Sciatic nerve (tissue), 2 donors: Measurements from ENCODE around the gene STAT6. TPM values are rescaled to one million over a fixed set of nuclear protein-coding genes. Genes with fewer than 3 reads are reported as not detected.

Experiments
- ATAC-seq: fragments of 200-7000 bp; cut with Tn5 transposase; one replicate; pipeline ENCODE4 v1.9.1; 2020; ENCODE audit warnings: mild to moderate bottlenecking, moderate library complexity
- DNase-seq: peaks from one replicate; pipeline ENCODE4 v3.0.0-alpha.2; 2020; ENCODE audit warnings: low spot score
- intact Hi-C: fragments of 100-400 bp; cut with DNase I; formaldehyde crosslinking; loops from one replicate; pipeline ENCODE4 v1.14.2; 2022
- total RNA-seq: library from RNA; stranded (reverse); fragmentation: NEBNext Ultra II Directional; extraction: Animal tissue kit (Norgen Biotek cat#: 25700); gene quantifications from one replicate; pipeline ENCODE4 v1.2.1, GENCODE V29; 2021
- donor health status: DM: no; HTN: no; CAD: no.
- donor health status: DM: no; HTN: no; CAD: no.

The STAT6 gene
- total RNA-seq, 1 donor from 2014 or later = 187 TPM

DNA sequence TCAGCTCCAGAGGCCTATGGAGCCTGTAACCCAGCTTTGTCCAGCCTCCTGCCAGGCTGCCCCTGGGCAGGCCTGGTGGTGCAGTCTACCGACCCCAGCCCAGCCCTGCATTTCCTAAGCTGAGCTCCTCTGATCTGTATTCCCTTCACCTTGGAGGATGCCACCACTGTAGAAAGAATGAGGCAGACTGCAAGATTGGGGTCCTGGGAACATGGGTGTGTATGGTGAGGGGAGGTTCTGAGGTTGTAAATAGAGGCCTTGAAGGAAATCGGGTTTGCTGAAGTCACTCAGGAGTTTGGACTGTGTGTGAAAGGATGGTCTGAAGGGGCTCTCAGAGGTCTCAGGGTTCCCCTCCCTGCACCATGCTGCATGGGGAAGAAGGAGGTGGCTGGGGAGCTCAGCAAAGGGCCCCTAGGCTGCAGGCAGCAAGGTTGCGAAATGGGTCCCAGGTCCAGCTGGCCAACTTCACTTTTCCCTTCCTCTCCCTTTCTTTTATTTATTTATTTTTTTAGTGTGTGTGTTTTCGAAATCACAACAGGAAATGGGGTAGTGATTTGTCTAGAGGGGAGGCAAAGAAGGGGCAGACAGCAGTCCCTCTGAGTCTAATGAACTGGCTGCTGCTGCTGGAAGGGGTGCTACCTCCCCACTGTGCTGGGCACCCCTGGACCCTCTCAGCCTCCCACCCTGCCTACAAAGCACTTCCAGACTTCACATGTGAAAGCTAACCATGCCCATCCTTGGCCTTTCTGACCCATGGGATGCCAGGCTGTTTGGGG lies 37.5 kb upstream of the STAT6 start:
- no peak for DNase-seq
- ATAC-seq = peak; percentile 60
- intact Hi-C loops = no loop called here

DNA sequence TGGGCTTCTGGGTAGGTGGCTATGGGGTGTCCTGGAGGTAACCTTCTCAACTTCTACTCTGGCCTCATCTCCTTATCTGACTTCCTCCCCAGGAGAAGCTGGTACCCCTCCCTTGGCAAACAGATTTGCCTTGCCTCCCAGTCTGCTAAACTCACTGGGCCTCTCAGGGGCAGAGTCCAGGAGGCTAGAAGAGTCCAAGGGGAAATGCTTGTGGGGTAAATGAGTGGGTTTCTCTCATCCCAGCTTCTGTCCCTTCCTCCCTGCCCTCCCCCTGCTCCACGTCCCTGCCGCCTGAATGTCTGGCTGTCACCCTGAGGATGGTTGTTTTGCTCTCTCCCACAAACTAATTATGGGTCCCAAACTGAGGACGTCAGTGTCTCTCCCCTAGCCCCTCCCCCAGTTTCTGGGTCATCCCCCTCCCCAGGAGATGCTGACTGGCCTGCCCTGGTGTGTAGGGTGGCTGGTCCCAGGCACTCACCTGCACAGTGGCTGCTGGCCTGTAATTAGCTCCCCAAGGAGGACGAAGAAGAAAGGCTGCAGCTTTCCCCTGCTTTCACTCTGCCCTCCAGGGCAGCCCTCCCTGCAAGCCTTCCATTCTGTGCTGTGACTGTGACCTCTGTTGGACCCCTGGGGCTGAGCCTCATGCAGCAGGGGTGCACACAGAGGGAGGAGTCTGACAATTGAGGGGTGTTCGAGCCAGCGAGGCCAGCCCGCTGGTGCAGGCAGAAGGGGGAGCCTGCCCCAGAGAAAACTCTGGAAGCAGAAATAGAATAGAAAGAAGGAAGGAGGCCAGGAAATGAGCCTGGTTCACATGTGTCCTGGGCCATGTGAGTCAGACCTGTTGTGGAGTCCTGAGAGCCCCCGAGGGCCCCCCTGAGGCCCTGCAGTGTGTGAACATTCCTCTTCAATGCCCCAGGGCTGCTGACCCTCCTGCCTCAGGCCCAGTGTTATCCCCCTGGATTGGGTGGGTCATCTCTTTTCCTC lies 36.1 kb upstream of the STAT6 start, which contains the start of gene LRP1-AS:
Gene LRP1-AS, minus strand, starts transcription at position 659 of the 984 bp plus-strand sequence.
- no peak for DNase-seq
- intact Hi-C loops = no loop called here
- no peak for ATAC-seq

DNA sequence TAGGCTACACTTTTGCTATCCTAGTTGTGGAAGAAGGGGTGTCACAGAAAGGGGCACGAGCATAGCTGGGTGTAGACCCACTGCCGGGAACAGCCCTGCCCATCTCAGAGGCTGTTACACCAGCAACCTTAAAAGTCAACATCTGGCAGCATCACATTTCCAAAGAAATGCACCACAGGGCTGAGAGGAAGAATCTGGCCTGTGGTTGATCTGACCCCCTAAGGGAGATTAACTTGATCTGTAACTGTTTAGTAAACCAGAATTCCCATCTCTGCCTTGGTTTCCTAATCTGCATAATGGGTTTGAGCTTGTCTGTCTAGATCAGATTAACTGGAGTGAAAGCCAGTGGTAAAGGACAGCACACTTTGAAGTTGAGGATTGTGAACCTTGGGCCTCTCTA lies 34.9 kb upstream of the STAT6 start:
- ATAC-seq (no peak), DNase-seq (no peak)
- intact Hi-C loops = no loop called here

DNA sequence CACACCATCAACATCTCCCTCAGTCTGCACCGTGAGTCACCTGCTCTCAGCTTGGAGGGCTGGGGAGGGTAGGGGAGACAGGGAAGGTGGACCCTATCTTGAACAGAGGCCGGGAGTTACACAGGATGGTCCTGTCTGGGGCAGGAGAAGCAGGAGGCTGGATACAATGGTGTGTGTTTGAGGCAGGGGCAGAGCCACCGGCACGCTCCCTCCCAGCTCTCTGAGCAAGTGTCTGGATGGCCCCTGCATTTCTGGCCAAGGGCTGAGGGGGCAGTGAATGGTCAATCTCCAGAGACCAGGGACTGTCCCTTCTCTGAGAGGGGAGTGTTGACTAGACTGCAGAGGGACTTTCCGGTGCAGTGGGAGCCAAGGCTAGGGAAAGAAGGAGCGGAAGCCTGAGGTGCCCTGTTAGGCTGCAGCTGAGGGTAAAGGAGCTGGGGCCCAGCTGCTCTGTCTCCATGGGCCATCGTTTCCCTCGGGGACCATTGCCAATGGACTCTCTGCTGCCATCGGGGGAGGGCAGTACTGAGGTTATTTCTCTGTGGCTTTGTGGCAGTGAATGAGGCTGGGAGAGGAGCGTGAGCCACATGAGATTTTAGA lies 34.4 kb upstream of the STAT6 start:
- DNase-seq = no peak
- ATAC-seq = no peak
- intact Hi-C loops = no loop called here

- intact Hi-C loops = no loop called here
- ATAC-seq = no peak
- no peak for DNase-seq
Measured at GRCh38 chr12:57143454-57143853, 32.3 kb upstream of the STAT6 start.

- intact Hi-C loops = no loop called here
- ATAC-seq (no peak), DNase-seq (no peak)
Measured at GRCh38 chr12:57142727-57143126, 31.6 kb upstream of the STAT6 start.

GRCh38 chr12:57142121-57142520 lies 31.0 kb upstream of the STAT6 start:
- ATAC-seq = peak; percentile 55
- DNase-seq = no peak
- intact Hi-C loops = no loop called here

- no peak for ATAC-seq
Measured at GRCh38 chr12:57141249-57141648, 30.1 kb upstream of the STAT6 start.

DNA sequence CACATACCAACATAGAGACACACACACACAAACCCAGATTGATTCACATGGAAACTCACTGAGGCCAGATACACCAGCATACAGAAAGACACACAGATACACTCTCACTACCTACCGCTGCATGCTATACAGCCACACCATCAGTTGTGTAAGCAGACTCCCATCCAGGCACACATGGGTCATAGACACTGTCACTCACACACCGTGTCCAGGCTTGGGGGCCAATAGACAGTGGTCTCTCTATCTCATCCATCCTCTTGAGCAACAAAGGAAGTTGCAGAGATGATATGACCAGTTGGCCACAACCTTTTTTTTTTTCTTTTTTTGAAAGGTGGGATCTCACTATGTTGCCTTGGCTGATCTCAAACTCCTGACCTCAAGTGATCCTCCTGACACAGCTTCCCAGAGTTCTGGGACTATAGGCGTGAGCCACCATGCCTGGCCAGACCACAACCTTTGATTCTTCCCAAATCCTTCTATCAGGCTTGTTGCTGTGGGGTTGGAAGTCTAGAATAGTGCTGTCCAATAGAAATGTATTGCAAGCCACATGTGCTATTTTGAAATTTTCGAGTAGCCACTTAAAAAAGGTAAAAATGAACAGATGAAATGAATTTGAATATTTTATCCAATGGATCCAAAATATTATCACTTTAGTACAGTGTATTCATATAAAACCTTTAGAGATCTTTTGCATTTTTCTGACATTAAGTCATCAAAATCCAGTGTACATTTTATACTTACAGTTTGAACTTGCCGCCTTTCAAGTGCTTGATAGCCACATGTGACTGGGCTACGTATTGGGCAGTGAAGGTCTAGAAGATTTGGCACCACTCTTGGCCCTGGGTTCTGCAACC lies 28.9 kb upstream of the STAT6 start:
- DNase-seq (no peak), ATAC-seq (no peak)
- intact Hi-C loops = no loop called here

More at GRCh38 chr12:57141249-57141648, 30.1 kb upstream of the STAT6 start:
- intact Hi-C loops = no loop called here
- DNase-seq = no peak

DNA sequence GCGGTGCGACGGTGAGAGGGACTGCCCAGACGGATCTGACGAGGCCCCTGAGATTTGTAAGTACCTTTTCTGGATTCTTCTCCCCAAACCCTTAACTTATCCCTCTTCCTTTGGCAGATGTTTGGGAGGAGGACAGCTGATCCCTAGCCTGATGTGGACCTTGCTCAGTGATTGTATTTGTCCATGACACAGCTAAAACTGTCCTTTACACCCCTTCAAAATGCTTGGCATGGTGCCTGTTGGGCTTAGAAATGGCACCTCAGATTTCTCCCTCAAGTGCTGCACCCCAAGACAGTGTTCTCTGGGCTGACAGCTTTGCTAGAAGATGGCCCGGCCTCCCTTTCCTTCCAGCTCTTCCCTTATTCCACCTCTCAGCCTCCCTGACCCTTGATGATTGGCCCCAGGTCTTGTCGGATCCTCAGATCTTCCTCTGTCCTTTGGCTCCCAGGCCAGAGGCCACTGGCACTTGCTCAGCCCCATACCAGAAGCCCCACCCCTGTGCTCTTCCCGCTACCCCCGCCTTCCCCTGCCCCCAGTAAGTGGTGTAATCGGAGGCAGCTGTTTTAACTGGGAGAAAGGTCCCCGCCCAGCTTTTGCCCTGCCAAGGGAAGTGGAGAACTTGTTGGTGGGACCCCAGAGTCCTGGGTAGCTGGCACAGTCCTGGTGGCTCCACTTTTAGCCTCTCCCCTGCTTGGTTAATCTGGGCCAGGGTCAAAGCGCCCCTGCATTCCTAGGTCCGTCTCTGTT lies 27.5 kb upstream of the STAT6 start:
- DNase-seq (peak; percentile 87), ATAC-seq (peak; percentile 80)
- intact Hi-C loops = no loop called here

DNA sequence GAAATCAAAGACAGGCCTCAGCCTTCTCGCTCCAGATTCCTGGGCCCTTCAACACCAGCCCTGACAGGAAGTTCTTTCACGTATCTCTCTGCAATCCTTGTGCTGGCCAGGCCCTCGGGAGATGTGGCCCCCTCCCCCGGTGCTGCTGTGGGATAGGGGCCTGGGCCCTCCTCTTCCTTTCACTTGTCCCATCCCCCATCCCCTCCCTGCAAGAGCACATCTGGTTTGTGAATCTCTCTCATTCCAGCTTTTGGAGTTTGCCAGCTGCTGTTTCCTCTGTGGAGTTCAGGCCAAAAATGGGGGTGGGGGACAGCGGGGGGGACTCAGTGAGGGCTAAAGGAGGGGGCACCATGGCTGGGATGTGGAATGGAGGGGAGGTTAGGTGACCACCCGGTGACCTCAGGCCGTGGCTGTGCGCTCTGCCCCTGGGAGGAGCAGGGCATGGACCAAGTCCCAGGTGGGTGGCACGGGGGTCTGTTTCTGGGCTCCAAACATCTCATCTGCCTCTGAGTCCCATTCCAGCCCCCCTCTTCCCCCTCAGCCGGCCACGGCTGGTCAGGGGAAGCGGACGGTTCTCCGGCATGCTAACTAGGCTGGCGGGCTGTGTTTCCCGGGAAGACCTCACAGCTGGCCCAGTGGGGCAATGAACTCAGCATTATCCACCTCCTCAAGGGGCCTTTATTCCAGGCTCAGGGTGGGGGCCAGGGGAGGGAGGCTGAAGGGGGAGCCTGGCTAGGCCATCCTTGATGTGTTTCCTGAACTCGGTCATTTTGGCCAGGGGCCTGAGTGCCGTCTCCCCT lies 24.6 kb upstream of the STAT6 start:
- ATAC-seq = peak; percentile 74
- intact Hi-C loops = no loop called here
- DNase-seq = peak; percentile 83

- intact Hi-C loops = loop anchor here (5.0 kb wide), 1 partner anchor 42 kb away; no protein-coding TSS in a partner anchor
- DNase-seq (no peak), ATAC-seq (no peak)
Measured at GRCh38 chr12:57134949-57135348, 23.8 kb upstream of the STAT6 start.

DNA sequence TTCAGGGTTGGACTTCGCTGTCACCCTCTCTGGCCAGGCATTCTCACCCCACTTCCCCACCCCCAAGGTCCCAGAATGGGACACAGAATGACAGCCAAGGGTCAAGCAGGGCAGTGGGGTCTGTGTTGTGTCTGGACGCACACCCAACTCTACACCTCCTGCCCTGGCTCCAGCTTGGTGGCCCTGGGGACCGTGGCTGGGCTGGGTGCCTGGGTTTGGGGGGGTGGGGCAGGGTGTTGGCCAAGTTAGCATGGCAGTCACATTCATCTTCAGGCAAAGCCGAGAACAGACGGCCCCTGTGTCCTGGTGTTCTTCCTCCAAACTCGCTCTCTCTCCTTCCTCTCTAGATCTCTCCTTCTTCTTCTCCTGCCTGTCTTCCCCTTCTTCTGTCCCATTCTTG lies 22.8 kb upstream of the STAT6 start:
- intact Hi-C loops = loop anchor here (5.0 kb wide), 1 partner anchor 43 kb away; no protein-coding TSS in a partner anchor
- ATAC-seq (peak; percentile 11), DNase-seq (no peak)

DNA sequence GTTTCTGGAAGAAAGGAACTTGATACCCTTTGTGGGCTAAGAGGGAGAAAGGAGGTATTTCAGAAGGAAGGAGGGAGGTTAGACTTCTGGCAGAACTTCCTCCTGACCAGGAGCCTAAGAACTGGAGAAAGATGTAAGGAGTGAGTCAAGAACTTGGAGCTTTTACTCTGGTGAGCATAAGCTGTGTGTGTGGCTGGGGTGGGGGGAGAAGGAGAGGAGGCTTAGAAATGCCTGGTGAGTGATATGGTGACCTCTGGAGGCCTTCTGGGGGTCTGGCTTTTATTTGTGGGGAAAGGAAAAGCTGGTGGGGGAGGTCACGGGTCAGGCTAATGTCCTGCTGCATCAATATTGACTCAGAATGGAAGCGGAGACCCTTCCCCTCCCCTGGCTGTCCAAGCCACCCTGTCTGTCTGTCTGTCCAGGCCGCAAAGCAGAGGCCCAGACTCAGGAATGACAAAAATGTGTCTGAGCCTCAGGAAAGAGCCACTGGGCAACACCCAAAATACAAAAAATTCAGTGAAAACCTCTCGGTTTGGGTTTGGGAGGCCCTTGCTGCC lies 21.9 kb upstream of the STAT6 start:
- DNase-seq = no peak

DNA sequence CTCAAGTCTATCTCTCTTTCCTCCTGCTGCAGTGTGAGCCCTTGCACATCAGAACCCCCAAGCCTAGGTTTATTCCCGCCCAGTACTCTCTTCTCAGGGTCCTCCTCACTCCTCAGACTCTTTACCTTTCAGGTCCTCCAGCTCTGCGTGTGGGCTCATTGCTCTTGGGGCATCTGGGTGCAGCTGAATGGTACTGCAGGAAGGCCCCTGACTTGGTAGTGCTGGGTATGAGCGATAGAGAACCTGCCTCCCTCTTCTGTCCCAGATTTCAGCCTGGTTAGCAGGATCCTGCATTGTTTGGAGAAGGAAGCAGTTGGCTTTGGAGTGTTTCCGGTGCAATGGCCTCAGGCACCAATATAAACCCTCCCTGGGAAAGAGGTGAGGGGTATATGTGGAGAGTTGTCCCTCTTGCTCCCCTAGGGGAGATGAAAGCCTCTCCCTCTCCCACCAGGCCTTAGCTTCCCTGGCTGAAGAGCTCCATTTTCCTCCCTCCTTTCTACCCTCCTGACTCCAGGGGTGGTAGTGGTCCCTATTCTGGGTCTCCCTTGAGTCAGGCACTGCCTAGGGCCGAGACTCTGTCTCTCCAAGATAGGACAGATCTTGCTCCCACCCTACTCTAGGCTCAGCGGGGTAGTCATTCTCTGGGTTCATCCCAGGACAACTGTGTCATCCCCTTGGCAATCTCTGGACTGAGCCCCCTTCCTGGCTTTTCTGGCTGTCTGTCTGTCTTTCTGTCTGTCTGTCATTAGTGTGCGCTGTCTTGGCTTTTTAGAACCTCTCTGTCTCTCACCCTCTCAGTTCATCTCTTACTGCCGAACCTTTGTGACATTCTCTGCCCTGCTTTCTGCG lies 21.0 kb upstream of the STAT6 start:
- DNase-seq (no peak), ATAC-seq (no peak)
- intact Hi-C loops = loop anchor here (5.0 kb wide), 1 partner anchor 45 kb away; no protein-coding TSS in a partner anchor

More for the DNA sequence above, 21.9 kb upstream of the STAT6 start:
- intact Hi-C loops = loop anchor here (5.0 kb wide), 1 partner anchor 44 kb away; no protein-coding TSS in a partner anchor
- no peak for ATAC-seq

DNA sequence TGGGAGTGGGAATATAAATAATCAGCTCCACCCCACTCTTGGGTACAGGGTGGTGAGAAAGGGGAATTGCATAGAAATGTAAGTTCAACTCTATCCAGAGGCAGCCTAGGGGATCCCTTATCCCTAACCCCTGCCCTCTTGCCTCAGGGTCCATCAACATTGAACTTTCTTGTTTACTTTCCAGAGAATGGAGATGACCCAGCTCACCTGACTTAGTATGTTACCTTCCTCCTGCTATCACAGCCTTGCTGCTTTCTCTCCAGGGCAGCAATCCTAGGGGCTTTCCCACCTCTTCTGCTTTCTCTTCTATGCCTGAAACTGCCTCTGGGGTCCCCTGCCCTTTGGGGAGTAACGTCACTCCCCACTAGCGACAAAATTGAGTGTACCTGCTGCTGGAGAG lies 19.8 kb upstream of the STAT6 start:
- no peak for ATAC-seq
- intact Hi-C loops = loop anchor here (5.0 kb wide), 1 partner anchor 46 kb away; no protein-coding TSS in a partner anchor
- DNase-seq = no peak
